Spleen (tissue), 11 donors: ENCODE results near the gene CAPN10. TPM values are rescaled to one million over a fixed set of nuclear protein-coding genes. Genes with fewer than 3 reads are reported as not detected.
A peak's percentile ranks its signal among the peaks of the same experiment; 100 is the strongest.

Experiments
- DNase-seq: peaks from one replicate; pipeline ENCODE4 v3.0.0-alpha.2; 2020
- H3K27ac ChIP-seq, 8 donors: fragments of 200-600 bp; sonication (generic) in 7 of 8; 1 replicate in 4 of 8; 2 replicates in 4 of 8; pipeline versions ENCODE4 v1.5.0 to v1.8.0; 2016 to 2021; ENCODE audit warnings: inconsistent platforms in 4 of 8, mild to moderate bottlenecking in 4 of 8, moderate library complexity in 1 of 8
- H3K27me3 ChIP-seq, 7 donors: fragments of 200-600 bp; sonication (generic) in 6 of 7; replicated peaks in 1 of 7; 1 replicate in 4 of 7; 2 replicates in 3 of 7; pipeline versions ENCODE4 v1.5.0 to v1.8.0; 2016 to 2021; ENCODE audit warnings: inconsistent platforms in 3 of 7, mild to moderate bottlenecking in 1 of 7
- H3K36me3 ChIP-seq, 6 donors: fragments of 200-600 bp; sonication (generic) in 5 of 6; 1 replicate in 4 of 6; 2 replicates in 2 of 6; pipeline versions ENCODE4 v1.5.0 to v1.8.0; 2016 to 2021; ENCODE audit warnings: inconsistent platforms in 2 of 6
- H3K4me1 ChIP-seq, 6 donors: fragments of 200-600 bp; sonication (generic) in 5 of 6; 1 replicate in 3 of 6; 2 replicates in 3 of 6; pipeline versions ENCODE4 v1.5.0 to v1.8.0; 2016 to 2021; ENCODE audit warnings: inconsistent platforms in 3 of 6
- H3K4me3 ChIP-seq, 8 donors: fragments of 200-600 bp; sonication (generic) in 7 of 8; 1 replicate in 4 of 8; 2 replicates in 4 of 8; pipeline versions ENCODE4 v1.5.0 to v1.8.0; 2016 to 2021; ENCODE audit warnings: inconsistent platforms in 4 of 8, mild to moderate bottlenecking in 4 of 8, moderate library complexity in 2 of 8
- H3K9me3 ChIP-seq, 8 donors: fragments of 200-600 bp; sonication (generic) in 7 of 8; 1 replicate in 4 of 8; 2 replicates in 4 of 8; pipeline versions ENCODE4 v1.5.0 to v1.8.0; 2016 to 2021; ENCODE audit warnings: inconsistent platforms in 4 of 8
- POLR2A ChIP-seq, 3 donors: fragments of 450-650 bp; IDR thresholded peaks; one replicate each; pipeline ENCODE4 v1.5.1; 2017; ENCODE audit warnings: antibody characterized with exemption in 3 of 3, mild to moderate bottlenecking in 1 of 3
- POLR2AphosphoS5 ChIP-seq, 3 donors: sonication (generic); formaldehyde crosslinking; IDR thresholded peaks; one replicate each; pipeline ENCODE4 v1.5.1; 2017; ENCODE audit warnings: antibody characterized with exemption in 3 of 3
- WGBS, 5 donors: extraction: QIAGEN DNeasy Blood & Tissue Kit in 3 of 5; methylation state at CpG; one replicate each; pipeline versions ENCODE4 v1.1.5 to v1.1.7; 2013 to 2018; 5-methylcytosine and 5-hydroxymethylcytosine counted together
- intact Hi-C: fragments of 100-400 bp; cut with DNase I; formaldehyde crosslinking; loops from one replicate; pipeline ENCODE4 v1.15.0; 2023; ENCODE audit warnings: low total_unique reads
- polyA plus RNA-seq, 3 donors: library from polyadenylated mRNA; stranded (reverse); fragments of 200-250 nt; gene quantifications; one replicate each; pipeline ENCODE4 v1.2.1, GENCODE V29; 2013
- total RNA-seq, 7 donors: library from RNA; depleted of rRNA in 3 of 7; stranded (reverse); fragments of >200 nt in 3 of 7; fragmentation: NEBNext Ultra II Directional in 4 of 7; extraction: Animal tissue kit (Norgen Biotek cat#: 25700) in 4 of 7; gene quantifications; one replicate each; pipeline versions ENCODE4 v1.1.0 to v1.2.1, GENCODE V29; 2016 to 2021
- TF ChIP-seq, protein P1 (sequence below), 11 experiments: fragments of 200-600 bp in 7 of 11; fragments of 450-650 bp in 4 of 11; sonication (generic) in 4 of 11; IDR thresholded peaks in 8 of 11; conservative IDR thresholded peaks in 3 of 11; 1 replicate in 7 of 11; 2 replicates in 4 of 11; pipeline versions ENCODE4 v1.4.0 to v1.8.0; 2016 to 2021; ENCODE audit warnings: antibody characterized with exemption in 11 of 11, inconsistent platforms in 4 of 11, mild to moderate bottlenecking in 1 of 11
- donor health status: healthy with polysubstance abuse.
- donor health status: DM: no; HTN: no; CAD: no; lungs with moderate emphysema.
- donor health status: DM: no; HTN: no; CAD: no.
- donor health status: Bipolar disorder and iron deficiency.
- donor health status: healthy.
- donor health status: DM: no; HTN: no; CAD: no.
- donor health status: DM: yes; HTN: yes; CAD: no.

The CAPN10 gene
- total and polyA plus RNA-seq, 10 donors = 34.7 to 83.1 (median 60.5) TPM

DNA sequence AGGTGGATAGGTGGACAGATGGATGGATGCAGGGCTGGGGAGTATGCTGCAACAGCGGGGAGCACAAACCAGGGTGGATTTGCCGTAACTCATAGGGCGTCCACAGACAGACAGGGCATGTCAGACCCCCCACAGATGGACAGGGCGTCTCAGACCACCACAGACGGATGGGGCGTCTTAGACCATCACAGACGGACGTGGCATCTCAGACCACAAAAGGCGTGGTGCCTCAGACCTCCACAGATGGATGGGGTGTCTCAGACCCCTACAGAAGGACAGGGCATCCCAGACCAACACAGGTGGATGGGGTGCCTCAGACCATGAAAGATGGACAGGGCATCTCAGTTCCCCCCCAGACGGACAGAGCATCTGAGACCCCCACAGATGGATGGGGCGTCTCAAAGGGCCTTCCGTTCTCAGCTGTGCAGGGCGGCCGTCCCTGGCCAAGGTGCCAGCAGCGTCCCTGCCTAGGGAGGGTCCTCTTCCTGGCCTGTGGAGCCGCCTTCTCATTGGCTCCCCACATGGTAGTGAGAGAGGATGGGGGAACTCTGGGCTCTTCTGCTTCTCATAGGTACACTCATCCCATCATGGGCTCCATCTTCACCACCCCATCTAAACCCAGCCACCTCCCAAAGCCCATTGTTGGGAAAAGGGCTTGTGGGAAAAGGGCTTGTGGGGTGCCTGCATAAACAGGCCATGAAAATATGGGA is 30.8 kb upstream of the CAPN10 start:
- Histone ChIP-seq H3K9me3 (peaks cover 0 to 8% (median 2%) of the 10 kb centered on the region in 8 donors), H3K27me3 (peaks cover 0 to 7% (median 0%) of the 10 kb centered on the region in 7 donors), H3K36me3 (peaks cover 0 to 66% (median 18%) of the 10 kb centered on the region in 6 donors), H3K4me3 (no peak overlapping the region), H3K4me1 (peaks cover 29 to 66% (median 46%) of the 10 kb centered on the region in 6 donors), H3K27ac (no peak overlapping the region)
- WGBS, 5 donors = 85 to 96% (median 95%) methylated on average over 12 to 16 of the region's 16 CpGs
- TF ChIP-seq, protein P1, sequence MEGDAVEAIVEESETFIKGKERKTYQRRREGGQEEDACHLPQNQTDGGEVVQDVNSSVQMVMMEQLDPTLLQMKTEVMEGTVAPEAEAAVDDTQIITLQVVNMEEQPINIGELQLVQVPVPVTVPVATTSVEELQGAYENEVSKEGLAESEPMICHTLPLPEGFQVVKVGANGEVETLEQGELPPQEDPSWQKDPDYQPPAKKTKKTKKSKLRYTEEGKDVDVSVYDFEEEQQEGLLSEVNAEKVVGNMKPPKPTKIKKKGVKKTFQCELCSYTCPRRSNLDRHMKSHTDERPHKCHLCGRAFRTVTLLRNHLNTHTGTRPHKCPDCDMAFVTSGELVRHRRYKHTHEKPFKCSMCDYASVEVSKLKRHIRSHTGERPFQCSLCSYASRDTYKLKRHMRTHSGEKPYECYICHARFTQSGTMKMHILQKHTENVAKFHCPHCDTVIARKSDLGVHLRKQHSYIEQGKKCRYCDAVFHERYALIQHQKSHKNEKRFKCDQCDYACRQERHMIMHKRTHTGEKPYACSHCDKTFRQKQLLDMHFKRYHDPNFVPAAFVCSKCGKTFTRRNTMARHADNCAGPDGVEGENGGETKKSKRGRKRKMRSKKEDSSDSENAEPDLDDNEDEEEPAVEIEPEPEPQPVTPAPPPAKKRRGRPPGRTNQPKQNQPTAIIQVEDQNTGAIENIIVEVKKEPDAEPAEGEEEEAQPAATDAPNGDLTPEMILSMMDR (IDR thresholded peaks at IDR 0.05 in 8 of 11, conservative IDR thresholded peaks at IDR 0.05 in 3 of 11) = no peak
- TF ChIP-seq POLR2A (IDR thresholded peaks at IDR 0.05) = no peak
- no peak for TF ChIP-seq POLR2AphosphoS5 (IDR thresholded peaks at IDR 0.05)
- intact Hi-C loops = no loop called here
- no peak for DNase-seq

DNA sequence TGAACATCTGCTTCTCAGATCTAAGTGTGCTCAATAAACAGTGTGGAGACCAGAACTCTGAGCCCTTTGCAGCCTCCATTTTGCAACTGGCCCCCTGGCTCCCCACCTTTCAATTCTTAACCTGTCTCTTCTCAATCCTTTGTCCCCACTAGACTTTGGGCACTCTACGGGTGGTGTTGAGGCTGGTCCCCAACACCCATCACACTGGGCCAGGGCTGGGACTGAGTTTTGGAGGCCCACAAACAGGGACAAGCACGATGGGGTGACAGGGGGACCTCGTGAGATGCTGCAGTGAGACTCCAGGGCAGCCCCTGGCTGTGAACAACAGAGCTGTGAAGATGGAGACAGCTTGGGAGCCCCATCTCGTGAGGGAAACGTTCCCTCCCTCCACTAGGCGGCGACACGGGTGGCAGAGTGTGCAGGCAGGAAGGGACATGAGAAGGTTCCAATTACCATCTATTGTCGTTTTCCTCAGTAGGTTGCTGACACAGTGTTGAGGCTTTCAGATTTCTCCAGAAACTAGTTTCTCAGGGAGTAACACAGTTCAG is 29.9 kb upstream of the CAPN10 start:
- WGBS, 5 donors = 52 to 61% (median 57%) methylated on average over 9 of the region's 9 CpGs
- Histone ChIP-seq H3K4me3 (peak overlapping the region in 1 of 8 donors; percentile 66), H3K4me1 (peaks cover 31 to 66% (median 50%) of the 10 kb centered on the region in 6 donors), H3K9me3 (no peaks in the 10 kb centered on the region), H3K36me3 (peaks cover 0 to 57% (median 9%) of the 10 kb centered on the region in 6 donors), H3K27me3 (peaks cover 0 to 7% (median 0%) of the 10 kb centered on the region in 7 donors), H3K27ac (no peak overlapping the region)
- peak; percentile 89 for DNase-seq
- intact Hi-C loops = no loop called here
- TF ChIP-seq, protein P1 (IDR thresholded peaks at IDR 0.05 in 8 of 11, conservative IDR thresholded peaks at IDR 0.05 in 3 of 11) = peak in 10 of 11 experiments; percentile 18 to 70 (median 45)
- TF ChIP-seq POLR2AphosphoS5 (IDR thresholded peaks at IDR 0.05) (peak in 2 of 3 donors; percentile 10 to 18), POLR2A (IDR thresholded peaks at IDR 0.05) (no peak)

DNA sequence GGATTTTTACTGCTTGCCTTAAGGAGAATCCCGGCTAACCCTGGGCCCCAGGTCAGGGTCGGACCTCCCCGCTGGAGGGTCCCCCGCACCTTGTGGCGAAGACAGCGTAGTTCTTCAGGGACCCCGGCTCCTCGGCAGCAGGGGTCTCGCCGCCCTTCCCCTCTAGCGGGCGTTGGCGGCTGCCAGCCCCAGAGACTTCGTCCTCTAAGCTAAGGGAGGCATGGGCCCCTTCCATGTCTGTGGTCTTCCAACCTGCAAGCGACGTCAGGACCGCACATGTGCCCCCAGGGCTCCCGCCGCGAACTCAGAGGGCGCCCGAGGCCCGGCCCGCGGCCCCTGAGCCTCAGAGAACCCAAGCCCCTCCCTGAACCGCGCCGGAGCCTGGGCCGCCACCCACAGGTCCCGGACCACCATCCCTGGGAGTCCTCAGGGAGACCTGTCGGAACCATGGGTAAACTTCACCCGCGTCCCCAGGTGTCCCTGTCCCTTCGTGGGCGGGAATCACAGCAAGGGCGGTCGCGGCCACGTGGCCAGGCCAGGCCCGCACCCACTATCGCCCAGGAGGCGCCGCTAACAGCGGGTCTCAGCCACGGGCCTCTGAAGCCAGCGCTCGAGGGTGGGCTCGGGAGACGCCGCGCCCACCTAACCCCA is 29.3 kb upstream of the CAPN10 start:
- peak; percentile 83 for DNase-seq
- H3K27ac ChIP-seq = no peak overlapping the region
- TF ChIP-seq POLR2AphosphoS5 (IDR thresholded peaks at IDR 0.05) = no peak
- TF ChIP-seq POLR2A (IDR thresholded peaks at IDR 0.05) = no peak
- TF ChIP-seq, protein P1 (IDR thresholded peaks at IDR 0.05 in 8 of 11, conservative IDR thresholded peaks at IDR 0.05 in 3 of 11) = no peak
- peaks cover 0 to 51% (median 6%) of the 10 kb centered on the region in 6 donors for H3K36me3 ChIP-seq
- no peaks in the 10 kb centered on the region for H3K9me3 ChIP-seq
- intact Hi-C loops = no loop called here
- H3K4me1 ChIP-seq = peaks cover 37 to 66% (median 50%) of the 10 kb centered on the region in 6 donors
- H3K27me3 ChIP-seq = peaks cover 0 to 7% (median 0%) of the 10 kb centered on the region in 7 donors
- 37 to 65% (median 40%) methylated on average over 19 to 51 of the region's 51 CpGs for WGBS, 5 donors
- H3K4me3 ChIP-seq = peak overlapping the region; percentile 2 to 66 (median 40)
